Glutamatergic neuron (in vitro differentiated cells): Measurements from ENCODE around the gene CABP2. TPM values are rescaled to one million over a fixed set of nuclear protein-coding genes. Genes with fewer than 3 reads are reported as not detected.
A peak's percentile ranks its signal among the peaks of the same experiment; 100 is the strongest.

Source experiments
- DNase-seq: peaks from one replicate; pipeline ENCODE4 v3.0.0; 2022
- H3K27ac Mint-ChIP-seq: one replicate; pipeline ENCODE4 v1.8.0; 2020; ENCODE audit warnings: mild to moderate bottlenecking, mixed read lengths, inconsistent platforms; ENCODE audit not compliant: unreplicated experiment
- H3K27me3 Mint-ChIP-seq: one replicate; pipeline ENCODE4 v1.8.0; 2020; ENCODE audit warnings: mild to moderate bottlenecking, moderate library complexity, mixed read lengths, inconsistent platforms; ENCODE audit not compliant: unreplicated experiment
- H3K36me3 Mint-ChIP-seq: one replicate; pipeline ENCODE4 v1.8.0; 2020; ENCODE audit warnings: mild to moderate bottlenecking, mixed read lengths, inconsistent platforms; ENCODE audit not compliant: unreplicated experiment
- H3K4me1 Mint-ChIP-seq: one replicate; pipeline ENCODE4 v1.8.0; 2020; ENCODE audit warnings: mild to moderate bottlenecking, low read depth, mixed read lengths, inconsistent platforms; ENCODE audit not compliant: unreplicated experiment
- H3K4me3 Mint-ChIP-seq: one replicate; pipeline ENCODE4 v1.8.0; 2020; ENCODE audit warnings: mild to moderate bottlenecking, mixed read lengths, inconsistent platforms; ENCODE audit not compliant: unreplicated experiment
- H3K9me3 Mint-ChIP-seq: one replicate; pipeline ENCODE4 v1.8.0; 2020; ENCODE audit warnings: mild to moderate bottlenecking, moderate library complexity, mixed read lengths, inconsistent platforms; ENCODE audit not compliant: unreplicated experiment
- microRNA-seq: library from miRNA; unstranded; fragments of <30 nt; microRNA quantifications from one replicate; pipeline ENCODE4, GENCODE V29; 2020; ENCODE audit not compliant: unreplicated experiment
- total RNA-seq: library from RNA; stranded (reverse); fragmentation: NEBNext Ultra II Directional; extraction: Animal tissue kit (Norgen Biotek cat#: 25700); gene quantifications from one replicate; pipeline ENCODE4 v1.2.1, GENCODE V29; 2021; ENCODE audit not compliant: unreplicated experiment
- TF ChIP-seq, protein P1 (sequence below): fragments of 200-600 bp; sonication (generic); IDR thresholded peaks from one replicate; pipeline ENCODE4 v1.5.0; 2021; ENCODE audit not compliant: partially characterized antibody, unreplicated experiment

The CABP2 gene
- total RNA-seq, 1 donor from 2014 or later, result not detected

DNA sequence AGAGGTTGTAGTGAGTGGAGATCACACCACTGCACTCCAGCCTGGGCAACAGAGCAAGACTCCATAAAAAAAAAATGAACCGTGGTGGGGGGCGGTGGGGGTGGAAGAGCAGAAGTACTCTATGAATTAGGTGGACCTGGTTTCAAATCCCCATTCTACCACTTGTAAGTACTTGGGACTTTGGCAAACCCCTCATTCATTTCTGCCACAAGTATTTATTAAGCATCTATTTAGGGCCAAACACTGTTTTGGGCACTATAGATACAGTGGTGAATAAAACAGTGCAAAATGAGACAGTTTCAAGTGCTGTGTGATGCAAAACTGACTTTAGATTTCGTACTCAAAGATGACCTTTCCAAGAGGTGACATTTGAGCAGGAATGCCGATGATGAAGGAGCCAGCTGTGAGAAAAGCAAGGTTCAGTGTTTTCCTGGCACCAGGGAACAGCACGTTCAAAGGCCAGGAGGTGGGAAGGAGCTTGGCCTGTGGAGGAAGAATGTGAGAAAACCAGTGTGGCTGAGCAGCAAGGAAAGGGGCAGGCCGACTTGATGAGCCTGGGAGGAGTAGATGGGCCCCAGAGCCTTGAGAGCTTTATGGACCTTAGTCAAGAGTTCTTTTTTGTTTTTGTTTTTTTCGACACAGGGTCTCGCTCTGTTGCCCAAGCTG is 52.8 kb downstream of the CABP2 start:
- TF ChIP-seq, protein P1, sequence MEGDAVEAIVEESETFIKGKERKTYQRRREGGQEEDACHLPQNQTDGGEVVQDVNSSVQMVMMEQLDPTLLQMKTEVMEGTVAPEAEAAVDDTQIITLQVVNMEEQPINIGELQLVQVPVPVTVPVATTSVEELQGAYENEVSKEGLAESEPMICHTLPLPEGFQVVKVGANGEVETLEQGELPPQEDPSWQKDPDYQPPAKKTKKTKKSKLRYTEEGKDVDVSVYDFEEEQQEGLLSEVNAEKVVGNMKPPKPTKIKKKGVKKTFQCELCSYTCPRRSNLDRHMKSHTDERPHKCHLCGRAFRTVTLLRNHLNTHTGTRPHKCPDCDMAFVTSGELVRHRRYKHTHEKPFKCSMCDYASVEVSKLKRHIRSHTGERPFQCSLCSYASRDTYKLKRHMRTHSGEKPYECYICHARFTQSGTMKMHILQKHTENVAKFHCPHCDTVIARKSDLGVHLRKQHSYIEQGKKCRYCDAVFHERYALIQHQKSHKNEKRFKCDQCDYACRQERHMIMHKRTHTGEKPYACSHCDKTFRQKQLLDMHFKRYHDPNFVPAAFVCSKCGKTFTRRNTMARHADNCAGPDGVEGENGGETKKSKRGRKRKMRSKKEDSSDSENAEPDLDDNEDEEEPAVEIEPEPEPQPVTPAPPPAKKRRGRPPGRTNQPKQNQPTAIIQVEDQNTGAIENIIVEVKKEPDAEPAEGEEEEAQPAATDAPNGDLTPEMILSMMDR, result no peak
- DNase-seq, result no peak
- H3K36me3 Mint-ChIP-seq, result no peaks in the 10 kb centered on the region
- peaks cover 7% of the 10 kb centered on the region for H3K9me3 Mint-ChIP-seq
- no peak overlapping the region for H3K27ac Mint-ChIP-seq
- H3K4me1 Mint-ChIP-seq, result peaks cover 4% of the 10 kb centered on the region
- peaks cover 8% of the 10 kb centered on the region for H3K27me3 Mint-ChIP-seq
- H3K4me3 Mint-ChIP-seq, result peak overlapping the region; percentile 61

DNA sequence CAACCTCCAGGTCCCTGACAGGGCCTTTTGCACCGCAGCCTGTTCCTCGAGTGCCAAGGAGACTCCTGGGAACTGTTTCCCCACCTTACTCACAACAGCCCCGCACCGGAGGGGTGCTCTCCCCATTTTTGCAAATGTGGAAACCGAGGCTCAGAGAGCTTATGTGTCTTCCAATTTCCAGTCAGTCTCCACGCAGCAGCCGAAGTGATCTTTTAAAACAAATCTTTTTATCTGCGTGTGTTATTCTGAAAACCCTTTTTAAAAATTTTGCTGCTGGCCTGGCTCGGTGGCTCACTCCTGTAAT is 53.8 kb downstream of the CABP2 start:
- no peaks in the 10 kb centered on the region for H3K36me3 Mint-ChIP-seq
- H3K9me3 Mint-ChIP-seq, result peaks cover 7% of the 10 kb centered on the region
- no peak for DNase-seq
- peaks cover 8% of the 10 kb centered on the region for H3K27me3 Mint-ChIP-seq
- peak overlapping the region; percentile 75 for H3K4me3 Mint-ChIP-seq
- TF ChIP-seq, protein P1, result no peak
- no peak overlapping the region for H3K27ac Mint-ChIP-seq
- H3K4me1 Mint-ChIP-seq, result peaks cover 4% of the 10 kb centered on the region

Small RNAs within 50 kb of the gene (microRNA-seq; reads per million reads assigned to microRNA genes)
- gene MIR6752, result 0.69 reads per million

Other genes with a start within 250 kb of the CABP2 start
- gene ANKRD13D, start 234.1 kb downstream of the CABP2 start, total RNA-seq, result 109 TPM
- gene SSH3, start 219.9 kb downstream of the CABP2 start, total RNA-seq, result 8.3 TPM
- 15.4 TPM for gene POLD4, start 169.9 kb downstream of the CABP2 start, total RNA-seq
- not detected for gene CLCF1, start 149.8 kb downstream of the CABP2 start, total RNA-seq
- gene RAD9A, start 131.5 kb downstream of the CABP2 start, total RNA-seq, result 12.1 TPM
- gene PPP1CA, start 121.6 kb downstream of the CABP2 start, total RNA-seq, result 163 TPM
- gene TBC1D10C, start 119.4 kb downstream of the CABP2 start, total RNA-seq, result not detected
- gene CARNS1, start 107.8 kb downstream of the CABP2 start, total RNA-seq, result 0.07 TPM
- gene RPS6KB2, start 95.0 kb downstream of the CABP2 start, total RNA-seq, result 69.0 TPM
- gene PTPRCAP, start 85.8 kb downstream of the CABP2 start, total RNA-seq, result 2.1 TPM
- gene CORO1B, start 80.0 kb downstream of the CABP2 start, total RNA-seq, result 88.8 TPM
- gene GPR152, start 70.7 kb downstream of the CABP2 start, total RNA-seq, result not detected
- not detected for gene CABP4, start 68.1 kb downstream of the CABP2 start, total RNA-seq
- 41.9 TPM for gene TMEM134, start 54.2 kb downstream of the CABP2 start, total RNA-seq
- gene AIP, start 40.4 kb downstream of the CABP2 start, total RNA-seq, result 43.0 TPM
- 25.6 TPM for gene PITPNM1, start 18.1 kb downstream of the CABP2 start, total RNA-seq
- gene CDK2AP2, start 15.3 kb downstream of the CABP2 start, total RNA-seq, result 21.9 TPM
- gene GSTP1, start 60.4 kb upstream of the CABP2 start, total RNA-seq, result 712 TPM
- gene NDUFV1, start 83.5 kb upstream of the CABP2 start, total RNA-seq, result 216 TPM
- gene NUDT8, start 106.5 kb upstream of the CABP2 start, total RNA-seq, result 5.8 TPM
- gene TBX10, start 116.3 kb upstream of the CABP2 start, total RNA-seq, result not detected
- gene ACY3, start 127.3 kb upstream of the CABP2 start, total RNA-seq, result not detected
- gene ALDH3B2, start 151.2 kb upstream of the CABP2 start, total RNA-seq, result not detected